GM19467 (cell line): ENCODE data around the gene MIDN.

ENCODE experiments used
- ATAC-seq: cut with Tn5 transposase; IDR thresholded peaks from one replicate; pipeline ENCODE4 v1.9.1; 2021; ENCODE audit warnings: mild to moderate bottlenecking, moderate library complexity; ENCODE audit not compliant: unreplicated experiment

Gene MIDN

GRCh38 chr19:1220976-1221903 lies 27.1 kb upstream of the MIDN start:
- ATAC-seq, result no peak

DNA sequence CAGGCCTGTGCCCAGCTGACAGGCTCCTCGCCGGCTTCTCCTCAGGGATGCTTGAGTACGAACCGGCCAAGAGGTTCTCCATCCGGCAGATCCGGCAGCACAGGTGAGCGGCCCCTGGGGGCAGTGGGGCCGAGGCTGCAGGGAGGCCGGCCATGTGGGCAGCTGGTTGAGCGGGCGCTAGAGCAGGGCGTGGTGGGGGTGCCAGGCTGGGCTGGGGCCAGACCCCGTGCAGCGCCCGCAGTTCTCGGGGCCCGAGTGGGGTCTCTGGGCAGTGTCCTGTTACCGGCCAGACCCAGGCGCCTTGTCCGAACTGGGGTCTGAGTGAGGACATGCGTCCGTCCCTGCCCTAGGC lies 26.5 kb upstream of the MIDN start:
- ATAC-seq, result no peak

DNA sequence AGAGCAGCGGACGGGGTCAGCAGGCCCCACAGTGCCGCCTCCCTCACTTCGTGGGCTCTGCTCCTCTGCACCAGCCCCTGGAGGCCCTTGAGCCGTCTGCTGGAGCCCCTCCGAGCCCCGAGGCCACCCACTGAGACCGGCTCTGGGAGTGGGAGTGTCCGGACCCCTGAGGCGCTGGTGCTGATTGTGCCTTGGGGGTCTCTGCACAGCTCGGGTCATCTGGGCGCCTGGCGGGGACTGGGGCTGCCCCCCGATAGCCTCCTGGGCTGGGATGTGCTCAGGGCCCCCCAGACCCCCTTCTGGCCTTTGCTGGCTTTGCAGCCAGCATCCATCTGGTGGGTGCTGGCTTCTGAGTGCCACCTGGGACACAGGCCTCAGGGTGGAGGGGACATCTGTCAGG lies 26.0 kb upstream of the MIDN start:
- no peak for ATAC-seq

DNA sequence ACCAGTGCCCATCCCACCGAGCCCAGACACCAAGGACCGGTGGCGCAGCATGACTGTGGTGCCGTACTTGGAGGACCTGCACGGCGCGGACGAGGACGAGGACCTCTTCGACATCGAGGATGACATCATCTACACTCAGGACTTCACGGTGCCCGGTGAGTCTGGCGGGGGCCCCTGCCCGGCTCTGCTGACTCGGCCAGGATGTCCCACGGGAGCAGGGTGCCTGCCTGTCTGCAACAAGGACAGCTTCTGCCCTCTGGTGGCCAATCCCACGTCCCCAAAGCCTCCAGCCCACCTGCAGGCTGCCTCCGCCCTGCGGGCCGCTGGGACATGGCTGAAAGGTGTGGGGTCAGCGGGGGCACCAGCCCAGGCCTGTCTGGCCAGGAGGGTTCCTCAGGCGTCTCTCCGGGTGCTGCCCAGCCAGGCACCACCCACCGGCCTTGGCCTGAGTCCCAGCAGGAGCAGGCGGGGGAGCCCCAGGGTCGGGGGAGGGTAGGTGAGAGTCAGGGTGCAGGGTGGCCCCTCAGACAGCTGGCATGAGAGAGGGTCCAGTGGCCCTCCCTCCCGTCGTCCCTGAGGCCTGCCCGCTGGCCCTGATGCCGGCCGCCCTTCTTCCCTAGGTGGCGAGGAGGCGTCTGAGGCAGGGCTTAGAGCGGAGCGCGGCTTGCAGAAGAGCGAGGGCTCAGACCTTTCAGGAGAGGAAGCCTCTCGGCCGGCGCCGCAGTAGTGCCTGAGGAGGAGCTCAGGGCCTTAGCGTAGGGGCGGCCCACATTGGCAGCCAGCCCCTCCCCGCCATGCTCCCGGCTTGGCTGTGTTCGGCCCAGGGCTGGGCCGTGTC lies 25.1 kb upstream of the MIDN start:
- ATAC-seq, result no peak

DNA sequence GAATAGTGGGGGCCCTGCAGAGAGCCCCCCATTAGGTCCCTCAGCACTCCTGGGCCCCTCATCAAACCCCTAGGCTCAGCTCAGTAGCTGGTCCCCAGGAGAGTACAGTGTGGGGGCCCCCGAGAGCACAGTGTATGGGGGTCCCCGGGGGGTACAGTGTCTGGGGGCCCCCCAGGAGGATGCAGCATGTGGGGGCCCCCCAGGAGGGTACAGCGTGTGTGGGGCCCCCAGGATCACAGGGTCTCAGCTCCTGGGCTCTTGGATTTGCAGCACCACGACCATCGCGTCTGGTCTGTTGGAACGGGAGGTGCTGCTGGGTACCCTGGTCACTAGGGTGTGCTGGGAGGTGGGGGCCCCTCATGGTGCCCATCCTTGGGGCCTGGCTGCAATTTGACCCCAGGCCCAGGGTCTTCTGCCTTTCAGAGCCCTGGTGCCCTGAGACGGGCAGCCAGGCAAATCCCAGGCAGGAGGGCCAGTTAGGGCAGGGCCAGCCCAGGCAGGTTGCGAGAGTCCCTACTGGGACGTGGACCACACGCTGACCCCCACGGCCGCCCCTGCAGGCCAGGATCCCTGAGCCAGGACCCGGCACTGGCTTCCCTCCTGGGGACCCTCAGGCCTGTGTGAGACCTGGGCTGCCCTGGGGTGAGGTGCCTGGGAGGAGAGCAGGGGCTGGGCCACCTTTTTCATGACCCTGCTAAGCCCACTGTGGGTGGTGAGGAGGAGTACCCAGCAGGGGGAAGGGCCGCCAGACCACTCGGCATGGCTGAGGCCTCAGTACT lies 24.1 kb upstream of the MIDN start:
- no peak for ATAC-seq

GRCh38 chr19:1224847-1225246 lies 23.5 kb upstream of the MIDN start:
- no peak for ATAC-seq

- no peak for ATAC-seq
Measured at GRCh38 chr19:1225440-1226226, 22.8 kb upstream of the MIDN start.

GRCh38 chr19:1226227-1226518 lies 22.2 kb upstream of the MIDN start:
- no peak for ATAC-seq

- ATAC-seq, result no peak
Measured at GRCh38 chr19:1226522-1227303, 21.7 kb upstream of the MIDN start.

- ATAC-seq, result no peak
Measured at GRCh38 chr19:1227304-1228054, 20.9 kb upstream of the MIDN start.

DNA sequence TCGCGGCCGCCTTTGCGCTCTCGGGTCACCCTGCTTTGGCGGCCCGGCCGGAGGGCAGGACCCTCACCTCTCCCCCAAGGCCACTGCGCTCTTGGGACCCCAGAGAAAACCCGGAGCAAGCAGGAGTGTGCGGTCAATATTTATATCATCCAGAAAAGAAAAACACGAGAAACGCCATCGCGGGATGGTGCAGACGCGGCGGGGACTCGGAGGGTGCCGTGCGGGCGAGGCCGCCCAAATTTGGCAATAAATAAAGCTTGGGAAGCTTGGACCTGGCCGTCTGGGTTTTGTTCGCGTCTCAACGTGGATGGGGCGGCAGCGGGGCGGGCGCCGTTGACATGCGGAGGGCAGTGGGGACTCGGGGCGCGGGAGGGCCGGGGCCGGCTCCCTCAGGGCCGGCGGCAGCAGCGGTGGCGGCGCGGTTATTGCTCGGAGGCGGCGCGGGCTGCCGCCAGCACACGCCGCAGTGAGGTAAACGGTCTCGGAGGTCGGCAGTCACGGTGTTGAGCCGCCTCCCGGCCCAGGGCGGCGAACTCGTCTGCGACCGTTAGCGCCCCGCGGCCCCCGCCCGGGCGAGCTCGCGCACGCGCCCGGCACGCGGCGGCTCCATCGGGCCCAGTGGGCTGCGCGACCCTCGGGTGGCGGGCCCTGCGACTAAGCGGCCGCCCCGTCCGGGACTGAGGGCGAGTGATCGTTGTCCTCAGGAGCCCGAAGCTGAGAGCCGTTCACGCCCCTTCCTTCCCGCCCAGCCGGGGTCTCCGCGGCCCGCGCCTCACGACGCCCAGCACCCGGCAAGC lies 20.0 kb upstream of the MIDN start:
- ATAC-seq, result no peak

- ATAC-seq, result no peak
Measured at GRCh38 chr19:1229056-1229923, 19.1 kb upstream of the MIDN start.

DNA sequence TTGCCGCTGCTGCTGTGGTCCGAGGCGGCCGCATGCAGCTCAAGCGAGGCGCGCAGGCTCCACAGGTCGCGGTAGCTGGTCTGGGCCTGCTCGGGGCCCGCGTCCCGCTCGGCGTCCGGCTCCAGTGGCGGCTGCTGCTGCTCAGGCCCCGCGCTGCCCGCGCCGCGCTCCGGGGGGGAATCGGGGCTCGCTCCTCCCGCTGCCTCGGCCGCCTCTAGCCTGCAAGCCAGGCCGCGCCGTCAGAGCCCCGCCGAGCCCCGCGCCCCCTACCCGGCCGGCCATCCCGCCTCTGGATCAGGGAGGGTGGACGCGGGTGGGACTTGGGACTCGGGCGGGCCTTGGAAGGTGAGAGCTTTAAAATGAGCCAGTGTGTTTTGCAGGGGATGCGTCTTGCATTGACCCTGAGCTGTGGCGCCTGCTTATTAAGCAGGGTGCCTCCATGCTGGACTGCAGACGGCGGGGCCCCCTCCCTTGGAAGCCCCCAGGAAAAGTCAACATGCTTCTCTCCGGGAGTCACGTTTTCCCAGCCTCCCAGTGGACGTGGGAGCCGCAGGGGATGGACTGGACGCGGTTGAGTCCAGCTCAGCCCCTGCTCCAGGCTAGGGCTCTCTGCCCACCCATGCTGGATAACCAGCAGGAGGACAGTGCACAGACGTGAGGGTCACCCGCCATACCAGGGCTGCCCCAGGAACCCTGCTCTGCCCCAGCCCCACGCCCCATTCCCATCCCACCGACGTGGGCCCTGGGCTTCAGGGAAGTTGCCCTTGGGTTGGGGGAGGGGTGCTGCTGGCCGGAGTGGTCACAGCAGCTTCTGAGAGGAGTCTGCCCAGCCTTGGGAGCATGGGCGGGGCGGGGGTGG lies 18.2 kb upstream of the MIDN start:
- ATAC-seq, result no peak

DNA sequence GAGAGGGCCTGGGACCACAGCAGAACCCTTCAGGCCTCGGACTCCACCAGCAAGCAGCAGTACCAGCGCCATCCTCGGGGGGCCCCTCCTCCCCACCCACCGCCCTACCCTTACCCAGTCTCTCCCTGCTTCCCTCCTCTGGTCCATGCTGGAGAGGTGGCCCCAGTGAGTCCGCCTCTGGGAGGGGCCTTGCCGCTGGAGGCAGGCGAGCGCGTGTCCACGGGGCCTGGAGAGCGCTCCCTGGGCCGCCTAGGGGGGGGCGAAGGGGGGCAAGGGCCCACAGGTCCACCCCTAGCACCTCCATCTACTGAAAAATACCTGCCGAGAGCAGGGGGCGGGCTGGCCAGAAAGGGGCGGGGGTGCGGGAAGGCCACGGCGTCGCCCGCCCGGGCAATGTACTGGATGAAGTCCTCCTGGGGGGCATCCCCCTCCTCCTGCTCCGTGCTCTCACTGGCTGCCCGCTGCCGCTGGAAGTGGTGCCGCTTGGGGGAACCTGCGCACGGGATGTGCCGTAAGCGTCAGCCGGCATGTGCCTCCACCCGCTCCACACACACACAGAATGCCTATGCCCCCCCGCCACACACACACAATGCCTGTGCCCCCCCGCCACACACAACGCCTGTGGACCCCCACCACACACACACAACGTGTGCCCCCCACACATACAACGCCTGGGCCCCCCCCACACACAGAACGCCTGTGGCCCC lies 17.4 kb upstream of the MIDN start:
- ATAC-seq, result no peak

- ATAC-seq, result no peak
Measured at GRCh38 chr19:1231729-1232637, 16.4 kb upstream of the MIDN start.
